ENCODE results near the gene ZNF117.

DNA sequence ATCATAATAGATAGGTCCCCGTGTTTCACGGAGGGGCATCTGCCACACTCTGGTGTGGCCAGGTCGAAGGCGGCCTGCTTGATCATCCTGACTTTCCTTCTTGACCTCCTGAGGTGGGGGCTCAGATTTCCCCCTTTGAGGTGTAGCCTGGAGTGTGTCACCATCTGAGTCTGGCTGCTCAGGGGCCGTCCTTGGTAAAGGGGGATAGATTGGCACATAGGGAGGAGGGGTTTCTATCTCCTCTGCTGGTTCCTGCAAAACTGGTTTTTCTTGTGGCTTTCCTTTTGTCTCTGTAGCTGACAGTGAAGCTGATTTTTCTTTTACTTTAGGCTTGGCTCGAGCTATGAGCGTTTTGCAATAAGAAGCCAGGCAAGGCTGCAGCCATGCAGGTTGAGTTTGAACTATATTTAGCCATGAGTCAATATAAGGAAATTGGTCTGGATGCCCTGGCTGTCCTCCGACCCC is 7.1 kb upstream of the ZNF117 start:
- TF ChIP-seq CTCF (IDR thresholded peaks at IDR 0.05; ENCODE audit: insufficient read depth, low read length) = no peak
- no peak for TF ChIP-seq POLR2AphosphoS5 (IDR thresholded peaks at IDR 0.05; ENCODE audit: low read depth)
- no peak for TF ChIP-seq SPI1 (IDR thresholded peaks at IDR 0.05; ENCODE audit: borderline replicate concordance, low read depth)
- TF ChIP-seq, protein P1, sequence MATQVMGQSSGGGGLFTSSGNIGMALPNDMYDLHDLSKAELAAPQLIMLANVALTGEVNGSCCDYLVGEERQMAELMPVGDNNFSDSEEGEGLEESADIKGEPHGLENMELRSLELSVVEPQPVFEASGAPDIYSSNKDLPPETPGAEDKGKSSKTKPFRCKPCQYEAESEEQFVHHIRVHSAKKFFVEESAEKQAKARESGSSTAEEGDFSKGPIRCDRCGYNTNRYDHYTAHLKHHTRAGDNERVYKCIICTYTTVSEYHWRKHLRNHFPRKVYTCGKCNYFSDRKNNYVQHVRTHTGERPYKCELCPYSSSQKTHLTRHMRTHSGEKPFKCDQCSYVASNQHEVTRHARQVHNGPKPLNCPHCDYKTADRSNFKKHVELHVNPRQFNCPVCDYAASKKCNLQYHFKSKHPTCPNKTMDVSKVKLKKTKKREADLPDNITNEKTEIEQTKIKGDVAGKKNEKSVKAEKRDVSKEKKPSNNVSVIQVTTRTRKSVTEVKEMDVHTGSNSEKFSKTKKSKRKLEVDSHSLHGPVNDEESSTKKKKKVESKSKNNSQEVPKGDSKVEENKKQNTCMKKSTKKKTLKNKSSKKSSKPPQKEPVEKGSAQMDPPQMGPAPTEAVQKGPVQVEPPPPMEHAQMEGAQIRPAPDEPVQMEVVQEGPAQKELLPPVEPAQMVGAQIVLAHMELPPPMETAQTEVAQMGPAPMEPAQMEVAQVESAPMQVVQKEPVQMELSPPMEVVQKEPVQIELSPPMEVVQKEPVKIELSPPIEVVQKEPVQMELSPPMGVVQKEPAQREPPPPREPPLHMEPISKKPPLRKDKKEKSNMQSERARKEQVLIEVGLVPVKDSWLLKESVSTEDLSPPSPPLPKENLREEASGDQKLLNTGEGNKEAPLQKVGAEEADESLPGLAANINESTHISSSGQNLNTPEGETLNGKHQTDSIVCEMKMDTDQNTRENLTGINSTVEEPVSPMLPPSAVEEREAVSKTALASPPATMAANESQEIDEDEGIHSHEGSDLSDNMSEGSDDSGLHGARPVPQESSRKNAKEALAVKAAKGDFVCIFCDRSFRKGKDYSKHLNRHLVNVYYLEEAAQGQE (IDR thresholded peaks at IDR 0.05; ENCODE audit: insufficient replicate concordance, low read depth) = no peak

All from HL-60 (cell line).